8988T (cell line): Measurements from ENCODE around the gene MT1A.

Source experiments
- DNase-seq: peaks from one replicate; pipeline ENCODE4 v3.0.0; 2011

The MT1A gene

GRCh38 chr16:56681939-56682702, 43.7 kb downstream of the MT1A start, which contains the start of gene MT1X:
Gene MT1X, plus strand, starts transcription at chr16:56682470. Its CDS starts 71 bp downstream, at chr16:56682541.
- peak; percentile 92 for DNase-seq

GRCh38 chr16:56682703-56683397, 44.4 kb downstream of the MT1A start:
- DNase-seq, result no peak

DNA sequence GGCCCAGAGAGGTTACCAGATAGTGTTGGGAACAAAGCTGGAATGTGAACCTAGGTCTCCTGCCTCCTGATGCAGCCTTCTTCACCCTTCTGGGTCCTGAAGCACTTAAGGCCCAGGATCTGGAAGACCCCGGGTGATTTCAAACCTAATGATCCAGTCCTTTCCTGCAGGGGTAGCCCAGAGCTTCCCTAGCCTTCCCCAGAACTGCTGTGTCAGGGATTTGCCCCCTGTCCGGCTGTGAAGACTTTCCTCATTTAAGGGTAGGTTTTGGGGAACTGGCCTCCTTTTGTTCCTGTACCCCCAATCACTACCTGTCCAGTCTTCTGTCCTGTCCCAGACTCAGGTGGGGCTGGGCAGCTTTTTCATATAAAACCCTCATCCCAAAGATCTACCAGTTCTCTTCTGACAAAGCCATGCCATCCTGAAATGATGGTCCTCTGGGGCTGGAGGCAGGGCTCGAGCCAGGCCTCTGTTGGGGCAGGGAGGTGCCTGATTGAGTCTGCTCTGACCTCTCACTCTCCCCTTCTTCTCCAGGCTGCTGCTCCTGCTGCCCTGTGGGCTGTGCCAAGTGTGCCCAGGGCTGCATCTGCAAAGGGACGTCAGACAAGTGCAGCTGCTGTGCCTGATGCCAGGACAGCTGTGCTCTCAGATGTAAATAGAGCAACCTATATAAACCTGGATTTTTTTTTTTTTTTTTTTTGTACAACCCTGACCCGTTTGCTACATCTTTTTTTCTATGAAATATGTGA, 45.1 kb downstream of the MT1A start:
- DNase-seq, result no peak

DNA sequence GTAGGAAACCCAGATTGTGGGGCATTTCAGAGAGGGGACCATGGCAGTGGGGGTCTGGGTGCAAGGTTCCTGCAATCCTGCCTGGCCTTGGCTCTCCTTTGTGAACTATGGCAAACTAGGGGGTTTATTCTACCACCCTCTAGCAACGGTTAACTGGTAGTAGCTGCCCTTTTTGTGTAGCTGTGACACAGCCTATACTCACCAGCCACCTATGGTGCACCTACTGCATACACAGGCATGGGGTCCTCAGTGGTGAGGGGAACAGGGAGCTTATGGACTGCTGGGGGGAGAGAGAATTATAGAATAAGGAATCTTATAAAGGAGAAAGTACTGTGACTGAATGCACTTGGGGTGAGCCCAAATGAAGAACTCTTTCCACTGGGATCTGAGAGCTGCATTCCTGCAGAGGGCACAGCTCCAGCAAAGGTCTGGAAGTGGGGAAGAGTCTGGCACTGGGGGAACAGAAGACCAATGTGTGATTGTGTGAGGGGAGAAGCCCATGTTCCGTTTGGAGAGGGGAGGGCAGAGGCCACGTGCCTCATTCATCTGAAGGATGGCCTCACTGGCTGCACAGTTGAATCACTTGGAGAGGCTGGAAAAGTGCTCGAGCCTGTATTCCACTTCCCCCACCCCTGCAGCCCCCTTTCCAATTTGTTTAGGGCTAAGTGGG, 45.9 kb downstream of the MT1A start:
- DNase-seq, result no peak

GRCh38 chr16:56684926-56685590, 46.6 kb downstream of the MT1A start:
- no peak for DNase-seq

DNA sequence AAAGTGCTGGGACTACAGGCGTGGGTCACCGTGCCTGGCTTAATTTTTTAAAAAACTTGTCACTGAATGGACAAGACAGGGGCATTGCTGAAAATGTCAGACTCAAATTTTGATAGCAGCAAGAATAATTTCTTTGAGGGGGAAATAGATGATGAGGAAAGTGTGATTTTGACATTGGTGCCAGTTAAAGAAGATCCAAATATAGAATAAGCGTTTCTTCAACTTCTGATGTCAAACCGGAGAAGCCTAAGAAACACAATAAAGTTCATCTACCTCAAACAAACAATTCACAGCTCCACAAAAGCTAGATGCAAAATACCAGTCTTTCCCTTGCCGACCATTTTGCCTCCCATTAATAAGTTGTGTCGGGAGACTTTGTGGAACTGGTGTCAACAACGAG, 48.3 kb downstream of the MT1A start:
- no peak for DNase-seq

DNA sequence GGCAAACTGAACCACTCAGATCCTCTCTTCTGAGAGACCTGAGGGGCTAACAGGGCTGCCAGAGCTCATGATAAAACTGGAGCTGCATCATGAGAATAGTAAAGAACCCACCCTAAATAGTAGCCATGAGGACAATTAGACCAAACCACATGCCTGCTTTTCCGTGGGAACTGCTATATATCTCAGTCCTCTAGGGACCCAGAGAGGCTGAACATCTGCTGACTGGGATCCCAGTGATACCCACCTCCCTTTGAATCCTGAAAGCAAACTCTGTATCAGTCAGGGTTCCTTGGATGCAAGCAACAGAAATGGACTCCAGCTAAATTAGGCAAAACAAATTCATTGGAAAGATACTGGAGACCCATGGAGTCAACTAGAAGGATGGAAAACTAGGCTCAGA, 50.3 kb downstream of the MT1A start:
- no peak for DNase-seq

DNA sequence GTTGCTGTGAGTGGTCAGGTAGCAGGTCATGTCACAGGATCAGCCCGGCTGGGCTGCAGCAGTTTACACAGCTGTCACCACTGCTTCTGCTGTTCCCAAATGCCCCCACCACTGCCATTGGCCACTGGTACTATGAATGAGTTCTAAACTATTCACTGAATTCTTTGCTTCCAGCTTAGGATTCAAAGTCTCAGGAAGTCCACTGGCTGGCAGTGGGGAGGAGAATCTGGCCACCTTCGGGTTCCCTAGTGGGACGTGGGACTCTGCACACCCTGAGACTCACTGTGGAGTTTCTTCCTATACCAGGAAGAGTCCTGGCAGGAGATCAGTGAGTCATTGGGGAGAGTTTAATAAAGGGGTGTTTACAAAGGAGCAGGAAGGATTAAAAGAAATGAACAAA, 50.7 kb downstream of the MT1A start:
- DNase-seq, result no peak
